IPS-18c (cell line): ENCODE measurements around the gene DNAJC5.
"Not testable (repeated sequence)": the region's sequence is repeated elsewhere in the genome, so short reads cannot be mapped to it uniquely, and the experiment has no call there.

Source experiments
- H3K4me3 ChIP-seq: 2 replicates; pipeline ENCODE4 v1.7.0; 2013; ENCODE audit warnings: low read depth, mild to moderate bottlenecking, low read length, moderate library complexity; ENCODE audit not compliant: insufficient read depth
- H3K9me3 ChIP-seq: one replicate; pipeline ENCODE4 v1.6.1; 2013; ENCODE audit warnings: mild to moderate bottlenecking, low read length, moderate library complexity; ENCODE audit not compliant: control insufficient read depth, insufficient read depth

Gene DNAJC5

GRCh38 chr20:63894358-63895201 lies at the start of gene DNAJC5:
DNAJC5 (plus strand) TSS chr20:63895126; CDS start chr20:63928346, 33,220 bp downstream.
- Histone ChIP-seq H3K4me3 (peak within 1 kb of the TSS; percentile 73), H3K9me3 (peaks cover 2% of the 10 kb centered on the region)

- no peaks in the 10 kb centered on the region for H3K9me3 ChIP-seq
- H3K4me3 ChIP-seq: peak overlapping the region; percentile 52
These were observed 48.7 kb upstream of the DNAJC5 start for GRCh38 chr20:63846128-63846771.

GRCh38 chr20:63846888-63847236 lies 48.1 kb upstream of the DNAJC5 start:
- Histone ChIP-seq H3K9me3 (no peaks in the 10 kb centered on the region), H3K4me3 (peak overlapping the region; percentile 52; the same call in 1 of the 2 replicates)

- H3K4me3 ChIP-seq: peak overlapping the region; percentile 52; the same call in 1 of the 2 replicates
- no peaks in the 10 kb centered on the region for H3K9me3 ChIP-seq
These were observed 47.5 kb upstream of the DNAJC5 start for GRCh38 chr20:63847237-63848002.

GRCh38 chr20:63848003-63848911 lies 46.7 kb upstream of the DNAJC5 start:
- Histone ChIP-seq H3K4me3 (peak overlapping the region; percentile 17; the same call in 1 of the 2 replicates), H3K9me3 (no peaks in the 10 kb centered on the region)

- Histone ChIP-seq H3K4me3 (no peak overlapping the region), H3K9me3 (no peaks in the 10 kb centered on the region)
These were observed 44.0 kb upstream of the DNAJC5 start for GRCh38 chr20:63850689-63851547.

GRCh38 chr20:63851548-63851943 lies 43.4 kb upstream of the DNAJC5 start:
- H3K9me3 ChIP-seq: not testable (repeated sequence)

GRCh38 chr20:63853733-63854068 lies 41.2 kb upstream of the DNAJC5 start:
- not testable (repeated sequence) for H3K4me3 ChIP-seq, H3K9me3 ChIP-seq

More at GRCh38 chr20:63851548-63851943, 43.4 kb upstream of the DNAJC5 start:
- not testable (repeated sequence) for H3K4me3 ChIP-seq

- H3K4me3 ChIP-seq: no peak overlapping the region
- H3K9me3 ChIP-seq: no peaks in the 10 kb centered on the region
These were observed 40.7 kb upstream of the DNAJC5 start for GRCh38 chr20:63854069-63854765.

GRCh38 chr20:63854766-63855362 lies 40.1 kb upstream of the DNAJC5 start:
- peak overlapping the region; percentile 15; the same call in 1 of the 2 replicates for H3K4me3 ChIP-seq
- H3K9me3 ChIP-seq: no peaks in the 10 kb centered on the region

- Histone ChIP-seq H3K9me3 (no peaks in the 10 kb centered on the region), H3K4me3 (peak overlapping the region; percentile 16; the same call in 1 of the 2 replicates)
These were observed 39.4 kb upstream of the DNAJC5 start for GRCh38 chr20:63855363-63856097.

- no peaks in the 10 kb centered on the region for H3K9me3 ChIP-seq
- H3K4me3 ChIP-seq: peak overlapping the region; percentile 16; the same call in 1 of the 2 replicates
These were observed 38.8 kb upstream of the DNAJC5 start for GRCh38 chr20:63856098-63856511.

GRCh38 chr20:63857764-63858392 lies 37.0 kb upstream of the DNAJC5 start:
- no peaks in the 10 kb centered on the region for H3K9me3 ChIP-seq
- no peak overlapping the region for H3K4me3 ChIP-seq
